Measurements from ENCODE around the gene CMTR1.
A peak's percentile ranks its signal among the peaks of the same experiment; 100 is the strongest.
"Not testable (repeated sequence)": the region's sequence is repeated elsewhere in the genome, so short reads cannot be mapped to it uniquely, and the experiment has no call there.

Gene CMTR1

DNA sequence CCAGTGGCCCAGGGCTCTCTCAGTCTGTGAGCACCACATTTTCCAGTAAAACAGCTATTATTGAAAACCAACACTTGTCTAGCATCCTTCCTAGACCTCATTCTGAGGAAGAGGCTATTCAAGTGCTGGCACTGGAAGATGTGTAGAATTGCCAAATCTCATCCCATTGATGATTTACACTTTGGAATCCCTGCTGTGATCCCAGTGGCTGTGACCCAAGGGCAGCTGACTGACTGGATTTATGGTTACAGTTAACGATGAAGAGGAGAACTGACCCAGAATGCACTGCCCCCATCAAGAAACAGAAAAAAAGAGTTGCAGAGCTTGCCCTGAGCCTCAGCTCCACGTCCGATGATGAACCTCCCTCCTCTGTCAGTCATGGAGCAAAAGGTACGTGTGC, 2.4 kb downstream of the CMTR1 start:
- DNase-seq, result no peak

- DNase-seq, result peak in 1 of 2 experiments; percentile 8
These were observed 2.8 kb downstream of the CMTR1 start for GRCh38 chr6:37435816-37436215.

DNA sequence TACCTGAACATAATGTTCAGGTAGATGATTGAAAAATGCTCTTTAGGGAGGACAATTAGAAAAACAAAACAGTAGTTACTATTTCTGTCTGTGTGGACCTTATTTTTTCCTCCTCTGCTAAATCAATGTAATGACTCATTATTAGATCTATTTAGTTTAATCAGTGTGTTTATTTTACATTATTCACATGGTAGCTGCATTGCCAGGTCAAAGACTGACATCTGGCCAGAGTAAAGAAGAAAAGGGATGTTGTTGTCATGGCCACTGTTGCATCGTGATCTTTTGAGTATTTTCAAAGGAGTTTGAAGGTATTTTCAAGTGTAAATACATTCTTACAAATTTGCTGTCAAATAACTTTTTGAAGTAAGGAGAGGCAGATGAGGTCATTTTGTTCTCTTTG, 5.9 kb downstream of the CMTR1 start:
- DNase-seq, result no peak

DNA sequence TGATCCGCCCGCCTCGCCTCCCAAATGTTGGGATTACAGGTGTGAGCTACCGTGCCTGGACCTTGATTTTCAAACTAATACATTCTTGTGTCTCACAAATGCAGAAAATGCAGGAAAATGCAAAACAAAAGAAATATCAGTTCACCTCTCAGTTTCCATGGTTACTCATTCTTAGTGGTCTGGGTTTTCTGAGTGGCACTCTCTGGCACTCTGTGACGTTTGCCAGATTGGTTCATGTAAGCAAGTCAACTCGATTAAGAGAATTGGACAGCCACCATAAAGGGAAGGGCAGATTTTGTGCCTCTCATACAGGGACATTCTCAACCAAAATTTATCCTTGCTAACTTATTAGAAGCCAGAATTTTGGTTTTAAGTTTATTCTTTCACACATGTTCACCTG, 8.6 kb downstream of the CMTR1 start:
- no peak for DNase-seq

DNA sequence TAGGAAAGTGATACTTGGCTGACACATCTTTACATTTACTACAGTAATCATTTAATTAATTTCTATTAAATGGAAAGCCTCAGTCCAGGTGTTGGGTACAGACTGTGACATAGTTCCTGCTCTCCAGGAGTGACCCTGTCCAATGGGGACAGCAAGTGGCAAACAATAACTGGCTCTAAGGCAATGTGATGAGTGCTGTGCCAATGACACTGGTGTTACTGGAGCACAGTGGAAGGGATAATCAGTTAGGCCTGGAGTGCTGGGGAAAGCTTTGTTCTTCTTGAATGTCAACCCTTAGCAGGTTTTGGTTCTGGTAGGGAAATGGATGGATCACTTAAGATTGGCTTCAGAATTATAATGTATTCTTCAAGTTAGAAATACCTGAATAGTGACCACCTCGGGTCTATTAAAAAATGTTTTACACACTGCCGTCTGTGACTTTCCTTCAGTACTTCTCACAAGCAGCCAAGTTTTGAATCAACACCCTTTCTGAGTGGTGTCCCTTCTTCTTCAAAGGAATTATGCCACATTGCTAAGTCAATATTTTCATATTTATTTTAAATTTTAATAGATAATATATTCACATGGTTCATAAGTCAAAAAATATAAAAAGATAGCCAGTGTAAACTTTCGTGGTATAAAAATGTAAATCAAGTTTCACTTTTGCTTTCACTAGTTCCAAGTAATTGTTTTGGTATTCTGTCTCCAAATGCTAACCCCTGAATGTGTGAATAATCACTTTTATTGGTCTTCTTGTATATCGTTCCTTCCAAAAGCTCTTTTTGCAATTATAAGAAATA, 9.6 kb downstream of the CMTR1 start:
- DNase-seq, result no peak

GRCh38 chr6:37443216-37443542, 10.2 kb downstream of the CMTR1 start:
- not testable (repeated sequence) for DNase-seq

DNA sequence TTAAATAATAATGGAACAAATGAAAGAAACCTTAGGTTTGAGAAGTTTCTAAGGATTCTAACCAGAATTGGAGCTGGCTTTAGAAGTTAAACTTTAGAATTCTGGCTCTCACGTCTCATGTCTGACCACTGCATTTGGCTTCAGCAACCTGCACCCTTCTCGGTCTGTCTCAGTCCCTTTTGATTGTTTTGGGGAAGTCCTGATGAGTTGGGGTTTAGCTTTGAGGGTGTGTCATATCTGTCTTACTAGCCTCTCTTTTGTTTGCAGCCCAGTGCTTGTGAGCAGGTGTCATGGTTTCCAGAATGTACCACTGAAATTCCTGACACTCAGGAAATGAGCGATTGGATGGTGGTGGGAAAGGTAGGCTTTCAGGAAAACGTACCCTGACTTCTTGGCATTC, 17.0 kb downstream of the CMTR1 start:
- DNase-seq, result no peak

DNA sequence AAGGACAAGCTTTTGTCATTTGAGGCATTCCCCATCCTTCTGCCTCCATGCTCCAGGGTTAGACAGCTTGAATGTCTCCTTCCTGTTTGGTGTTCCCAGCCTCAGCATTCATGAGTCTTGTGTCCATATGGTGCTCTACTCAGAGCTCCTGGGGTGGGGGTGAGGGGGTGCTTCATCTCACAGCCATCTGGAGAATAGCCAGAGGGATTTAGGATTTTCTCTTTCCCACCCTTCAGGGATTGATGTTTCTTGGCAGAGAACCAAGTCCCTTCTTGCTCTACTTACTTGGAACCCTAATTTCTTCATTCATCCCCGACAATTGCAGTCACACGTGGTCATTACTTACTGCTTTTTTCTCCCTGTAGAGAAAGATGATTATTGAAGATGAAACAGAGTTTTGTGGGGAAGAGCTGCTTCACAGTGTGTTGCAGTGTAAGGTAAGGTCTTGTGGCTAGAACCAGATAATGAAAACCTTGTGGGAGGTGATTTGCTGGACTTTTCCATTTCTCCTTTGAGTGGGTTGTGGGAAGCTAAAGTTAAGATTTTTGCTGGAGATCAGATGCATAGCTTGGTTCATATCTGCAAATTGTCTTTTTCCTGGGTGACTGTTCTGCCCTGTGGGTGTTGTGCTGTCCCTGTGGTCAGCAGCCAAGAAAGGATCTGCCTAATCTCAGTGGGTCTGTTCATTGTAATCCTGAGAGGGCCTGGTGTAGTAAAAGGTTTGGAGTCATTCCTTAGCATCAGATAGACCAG, 18.6 kb downstream of the CMTR1 start:
- DNase-seq, result no peak

GRCh38 chr6:37452522-37452921, 19.5 kb downstream of the CMTR1 start:
- DNase-seq, result no peak

DNA sequence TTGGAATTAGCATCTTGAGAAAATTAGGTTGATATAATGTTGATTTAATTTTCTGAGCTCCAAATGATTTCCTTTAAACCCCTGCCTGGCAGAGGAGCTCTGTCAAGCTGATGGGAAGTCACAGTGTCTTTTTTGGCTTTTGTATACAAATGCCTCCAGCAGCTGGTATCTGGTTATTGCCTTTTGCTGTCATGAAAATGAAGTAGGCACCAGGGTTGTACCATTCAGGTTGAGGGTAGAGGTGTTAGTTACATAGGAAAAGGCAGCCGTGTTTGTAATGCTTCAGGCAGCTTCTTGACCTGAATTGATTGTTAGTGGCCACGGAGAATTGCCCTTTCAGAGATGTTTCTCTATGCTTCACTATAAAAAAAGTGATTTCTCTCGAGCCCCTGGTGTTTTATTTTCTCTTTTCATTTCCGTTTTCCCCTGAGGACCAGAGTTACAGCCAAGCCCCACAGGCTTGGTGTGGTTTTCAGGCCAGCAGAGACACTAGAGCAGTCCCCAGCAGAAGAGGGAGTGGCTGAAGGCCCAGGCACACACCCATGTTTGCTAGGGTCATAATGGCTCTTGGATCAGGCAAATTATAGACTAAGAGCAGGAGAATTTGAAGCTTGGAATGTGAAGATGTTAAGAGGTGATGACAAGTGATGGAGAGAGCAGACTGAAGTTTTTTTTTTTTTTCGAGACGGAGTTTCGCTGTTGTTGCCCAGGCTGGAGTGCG, 21.6 kb downstream of the CMTR1 start:
- DNase-seq, result no peak

GRCh38 chr6:37456126-37456525, 23.1 kb downstream of the CMTR1 start:
- no peak for DNase-seq

GRCh38 chr6:37456816-37457560, 24.0 kb downstream of the CMTR1 start:
- no peak for DNase-seq

- DNase-seq, result no peak
These were observed 27.2 kb downstream of the CMTR1 start for GRCh38 chr6:37459981-37460800.

DNA sequence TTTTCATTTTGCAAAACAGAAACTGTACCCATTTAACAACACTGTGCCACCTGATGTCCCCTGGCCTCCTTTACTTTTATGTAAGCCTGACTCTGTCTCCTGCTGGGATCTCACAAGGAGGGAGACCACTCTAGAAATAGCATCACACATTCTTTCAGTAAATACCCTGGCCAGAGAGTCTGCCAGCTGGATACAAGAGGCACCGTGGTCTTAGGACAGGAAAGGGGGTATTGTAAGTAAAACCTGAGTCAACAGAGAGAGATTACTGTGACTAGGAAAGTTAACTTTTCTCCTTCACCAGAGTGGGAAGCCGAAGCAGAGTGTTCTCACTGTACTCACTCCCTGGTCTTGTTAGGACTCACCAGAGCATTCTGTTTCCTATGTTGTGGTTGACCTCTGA, 27.8 kb downstream of the CMTR1 start:
- DNase-seq, result no peak

GRCh38 chr6:37463110-37463509, 30.1 kb downstream of the CMTR1 start:
- DNase-seq, result no peak

GRCh38 chr6:37467718-37468117, 34.7 kb downstream of the CMTR1 start:
- DNase-seq, result no peak

GRCh38 chr6:37473364-37474095, 40.5 kb downstream of the CMTR1 start:
- no peak for DNase-seq

GRCh38 chr6:37474316-37474715, 41.3 kb downstream of the CMTR1 start:
- no peak for DNase-seq

- no peak for DNase-seq
These were observed 44.2 kb downstream of the CMTR1 start for GRCh38 chr6:37477191-37477590.

DNA sequence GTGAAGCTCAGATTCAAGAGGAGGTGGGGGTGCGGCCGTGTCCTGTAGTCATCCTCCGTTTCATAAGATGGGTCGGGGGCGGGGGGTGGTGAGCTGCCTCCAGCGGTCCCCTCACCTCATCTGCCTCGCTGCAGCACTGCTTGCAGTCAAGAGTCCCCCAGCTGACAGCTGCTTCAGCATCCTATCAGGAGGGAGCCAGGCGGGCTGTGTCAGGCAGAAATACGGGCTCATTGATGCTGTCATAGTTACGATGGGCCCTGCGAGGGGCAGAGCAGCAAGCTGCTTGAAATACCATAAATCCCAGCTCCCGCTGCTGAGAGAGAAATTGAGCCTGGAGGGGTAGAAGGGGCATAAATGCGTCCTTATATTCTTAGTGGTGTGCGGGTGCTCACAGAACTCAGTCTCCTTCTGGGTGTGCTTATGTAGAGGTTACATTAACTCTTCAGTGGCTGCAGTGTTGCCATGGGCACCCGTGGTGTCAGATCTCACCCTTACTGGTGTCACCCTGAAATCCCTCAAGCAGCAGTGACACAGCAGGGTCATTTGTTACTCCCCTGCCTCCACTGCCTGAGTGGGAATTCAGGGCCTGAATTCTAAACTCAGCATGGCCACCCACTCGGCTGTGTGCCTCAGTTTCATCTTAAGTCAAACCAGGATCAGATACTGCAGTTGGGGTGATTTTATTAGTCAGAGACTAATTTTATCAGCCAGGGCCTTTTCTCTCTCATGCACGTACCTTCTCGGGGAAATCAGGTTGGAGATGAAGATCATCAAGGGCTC, 44.8 kb downstream of the CMTR1 start:
- no peak for DNase-seq

DNA sequence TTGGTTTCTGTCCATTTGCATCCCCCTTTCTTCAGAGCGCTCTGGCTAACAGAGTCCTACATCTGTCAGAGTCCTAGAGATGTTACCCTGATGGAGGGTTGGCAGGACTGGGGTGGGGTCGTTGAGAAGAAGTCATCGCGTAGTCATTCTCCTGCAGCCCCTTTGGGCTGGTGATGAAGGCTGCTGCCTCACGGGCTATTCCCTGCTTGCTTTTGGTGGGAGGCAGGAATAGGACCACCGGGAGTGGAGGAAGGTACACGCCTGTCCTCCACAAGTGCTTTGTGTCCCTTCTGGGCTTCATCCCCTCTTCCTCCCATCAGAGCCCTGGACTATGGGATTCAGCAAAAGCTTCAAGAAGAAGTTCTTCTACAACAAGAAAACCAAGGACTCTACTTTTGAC, 45.8 kb downstream of the CMTR1 start:
- DNase-seq, result no peak
